Mammary epithelial cell (primary cell): ENCODE results near the gene PRAMEF17.
"Not testable (repeated sequence)": the region's sequence is repeated elsewhere in the genome, so short reads cannot be mapped to it uniquely, and the experiment has no call there.

ENCODE experiments used
- EZH2 ChIP-seq: IDR thresholded peaks from 2 replicates; pipeline ENCODE4 v1.6.1; 2012; ENCODE audit warnings: low read length, inconsistent platforms, borderline replicate concordance
- TF ChIP-seq, protein P1 (sequence below), 2 donors: IDR thresholded peaks in 1 of 2; conservative IDR thresholded peaks in 1 of 2; 2 replicates each; pipeline ENCODE4 v1.5.1; 2011 to 2012; ENCODE audit warnings: inconsistent platforms in 2 of 2, low read length in 2 of 2, mild to moderate bottlenecking in 2 of 2, control low read depth in 1 of 2, low read depth in 1 of 2; ENCODE audit not compliant: insufficient read depth in 1 of 2; ENCODE audit errors: extremely low read depth in 1 of 2

DNA sequence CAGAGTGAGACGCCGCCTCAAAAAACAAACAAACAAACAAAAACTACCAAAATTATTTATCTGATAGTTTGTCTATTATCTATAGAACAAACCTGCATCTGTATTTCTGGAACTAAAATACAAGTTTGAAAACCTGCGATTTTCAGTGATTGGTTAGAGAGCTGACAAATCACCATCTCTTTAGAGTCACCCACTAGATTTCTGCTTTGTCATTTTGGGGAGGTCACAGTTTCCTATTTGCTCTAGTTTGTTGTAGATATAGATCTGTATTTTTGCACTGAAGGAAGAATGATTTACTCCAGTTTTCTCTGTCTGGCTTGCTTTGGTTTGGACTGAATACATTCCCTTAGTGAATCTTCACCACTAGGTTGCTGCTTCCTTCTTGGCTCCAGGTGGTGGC lies 22.9 kb upstream of the PRAMEF17 start:
- TF ChIP-seq, protein P1, sequence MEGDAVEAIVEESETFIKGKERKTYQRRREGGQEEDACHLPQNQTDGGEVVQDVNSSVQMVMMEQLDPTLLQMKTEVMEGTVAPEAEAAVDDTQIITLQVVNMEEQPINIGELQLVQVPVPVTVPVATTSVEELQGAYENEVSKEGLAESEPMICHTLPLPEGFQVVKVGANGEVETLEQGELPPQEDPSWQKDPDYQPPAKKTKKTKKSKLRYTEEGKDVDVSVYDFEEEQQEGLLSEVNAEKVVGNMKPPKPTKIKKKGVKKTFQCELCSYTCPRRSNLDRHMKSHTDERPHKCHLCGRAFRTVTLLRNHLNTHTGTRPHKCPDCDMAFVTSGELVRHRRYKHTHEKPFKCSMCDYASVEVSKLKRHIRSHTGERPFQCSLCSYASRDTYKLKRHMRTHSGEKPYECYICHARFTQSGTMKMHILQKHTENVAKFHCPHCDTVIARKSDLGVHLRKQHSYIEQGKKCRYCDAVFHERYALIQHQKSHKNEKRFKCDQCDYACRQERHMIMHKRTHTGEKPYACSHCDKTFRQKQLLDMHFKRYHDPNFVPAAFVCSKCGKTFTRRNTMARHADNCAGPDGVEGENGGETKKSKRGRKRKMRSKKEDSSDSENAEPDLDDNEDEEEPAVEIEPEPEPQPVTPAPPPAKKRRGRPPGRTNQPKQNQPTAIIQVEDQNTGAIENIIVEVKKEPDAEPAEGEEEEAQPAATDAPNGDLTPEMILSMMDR (conservative IDR thresholded peaks at IDR 0.05 in 1 of 2, IDR thresholded peaks at IDR 0.05 in 1 of 2; ENCODE audit: extremely low read depth in 1 of 2, insufficient read depth in 1 of 2, low read depth in 1 of 2, low read length in 2 of 2) = not testable (repeated sequence)
- not testable (repeated sequence) for TF ChIP-seq EZH2
